Astrocyte of the cerebellum (primary cell): ENCODE data around the gene PIK3C2A.

ENCODE experiments used
- DNase-seq: peaks from one replicate; pipeline ENCODE4 v3.0.0-alpha.2; 2011; ENCODE audit warnings: low read depth
- H3K4me3 ChIP-seq: 2 replicates; pipeline ENCODE4 v1.5.1; 2011; ENCODE audit warnings: mild to moderate bottlenecking, low read depth, low read length, moderate library complexity
- CTCF ChIP-seq: IDR thresholded peaks from 2 replicates; pipeline ENCODE4 v1.5.1; 2012; ENCODE audit warnings: low read length, low read depth, moderate library complexity, mild to moderate bottlenecking; ENCODE audit errors: missing control alignments
- in situ Hi-C: cut with HindIII; loops from 2 replicates; pipeline ENCODE4 v1.10.0; 2017; ENCODE audit warnings: low sequenced_read_pairs

PIK3C2A gene

GRCh38 chr11:17188675-17189074, 19.1 kb downstream of the PIK3C2A start:
- no peak for DNase-seq
- H3K4me3 ChIP-seq: no peak overlapping the region
- no peak for TF ChIP-seq CTCF
- in situ Hi-C loops: no loop called here

- DNase-seq: no peak
- no peak for TF ChIP-seq CTCF
- no peak overlapping the region for H3K4me3 ChIP-seq
- in situ Hi-C loops: no loop called here
Measured at GRCh38 chr11:17186932-17187692, 20.7 kb downstream of the PIK3C2A start.

- in situ Hi-C loops: no loop called here
- TF ChIP-seq CTCF: no peak
- H3K4me3 ChIP-seq: no peak overlapping the region
- DNase-seq: no peak
Measured at GRCh38 chr11:17185938-17186337, 21.8 kb downstream of the PIK3C2A start.

GRCh38 chr11:17184882-17185587, 22.8 kb downstream of the PIK3C2A start:
- H3K4me3 ChIP-seq: no peak overlapping the region
- in situ Hi-C loops: no loop called here
- no peak for TF ChIP-seq CTCF
- no peak for DNase-seq

GRCh38 chr11:17183836-17184235, 23.9 kb downstream of the PIK3C2A start:
- DNase-seq: no peak
- in situ Hi-C loops: no loop called here
- TF ChIP-seq CTCF: no peak

GRCh38 chr11:17179970-17180369, 27.8 kb downstream of the PIK3C2A start:
- TF ChIP-seq CTCF: no peak
- no peak for DNase-seq
- H3K4me3 ChIP-seq: no peak overlapping the region
- in situ Hi-C loops: no loop called here

More at GRCh38 chr11:17183836-17184235, 23.9 kb downstream of the PIK3C2A start:
- H3K4me3 ChIP-seq: no peak overlapping the region
